Measurements from ENCODE around the gene CCNQ.

Gene CCNQ

GRCh38 chrX:153598541-153599191 lies at the start of gene CCNQ:
TSS of gene CCNQ (minus strand) at chrX:153599139. CDS start at chrX:153599073, 66 bp downstream.
- DNase-seq (ENCODE audit: low read depth): no peak

- no peak for DNase-seq (ENCODE audit: low read depth)
Measured at GRCh38 chrX:153647461-153648357, 48.8 kb upstream of the CCNQ start.

GRCh38 chrX:153646620-153647373 lies 47.9 kb upstream of the CCNQ start, which contains the start of gene DUSP9:
TSS of gene DUSP9 (plus strand) at chrX:153647203. CDS start at chrX:153647954, 751 bp downstream.
- no peak for DNase-seq (ENCODE audit: low read depth)

GRCh38 chrX:153645921-153646488 lies 47.1 kb upstream of the CCNQ start:
- no peak for DNase-seq (ENCODE audit: low read depth)

GRCh38 chrX:153645151-153645550 lies 46.2 kb upstream of the CCNQ start:
- DNase-seq (ENCODE audit: low read depth): no peak

GRCh38 chrX:153644356-153645125 lies 45.6 kb upstream of the CCNQ start:
- DNase-seq (ENCODE audit: low read depth): no peak

- DNase-seq (ENCODE audit: low read depth): no peak
Measured at GRCh38 chrX:153643431-153644351, 44.8 kb upstream of the CCNQ start.

GRCh38 chrX:153642655-153643430 lies 43.9 kb upstream of the CCNQ start:
- no peak for DNase-seq (ENCODE audit: low read depth)

- DNase-seq (ENCODE audit: low read depth): no peak
Measured at GRCh38 chrX:153642051-153642654, 43.2 kb upstream of the CCNQ start.

- no peak for DNase-seq (ENCODE audit: low read depth)
Measured at GRCh38 chrX:153641627-153642026, 42.7 kb upstream of the CCNQ start.

- DNase-seq (ENCODE audit: low read depth): no peak
Measured at GRCh38 chrX:153640736-153641575, 42.0 kb upstream of the CCNQ start.

GRCh38 chrX:153640045-153640686 lies 41.2 kb upstream of the CCNQ start:
- no peak for DNase-seq (ENCODE audit: low read depth)

GRCh38 chrX:153639177-153640044 lies 40.5 kb upstream of the CCNQ start:
- no peak for DNase-seq (ENCODE audit: low read depth)

GRCh38 chrX:153638436-153639176 lies 39.7 kb upstream of the CCNQ start:
- DNase-seq (ENCODE audit: low read depth): no peak

GRCh38 chrX:153638041-153638371 lies 39.1 kb upstream of the CCNQ start:
- DNase-seq (ENCODE audit: low read depth): no peak

All from stimulated activated CD8-positive, alpha-beta memory T cell treated with anti-CD3 and anti-CD28 coated beads, Interleukin-7, amount 100 ng/mL, for 24 hours (primary cell).